Endodermal cell (in vitro differentiated cells): ENCODE results near the gene ARHGAP11A. TPM values are rescaled to one million over a fixed set of nuclear protein-coding genes. Genes with fewer than 3 reads are reported as not detected.
A peak's percentile ranks its signal among the peaks of the same experiment; 100 is the strongest.

Experiments used
- DNase-seq: peaks from one replicate; pipeline ENCODE4 v3.0.0-alpha.2; 2017
- H3K27ac ChIP-seq: 2 replicates; pipeline ENCODE4 v1.5.1; 2013; ENCODE audit warnings: mild to moderate bottlenecking, low read depth, low read length, moderate library complexity
- H3K27me3 ChIP-seq: 2 replicates; pipeline ENCODE4 v1.6.1; 2013; ENCODE audit warnings: mild to moderate bottlenecking, low read length, moderate library complexity; ENCODE audit not compliant: insufficient read depth, control insufficient read depth, poor library complexity, severe bottlenecking
- H3K36me3 ChIP-seq: 2 replicates; pipeline ENCODE4 v1.7.0; 2013; ENCODE audit warnings: mild to moderate bottlenecking, low read length, moderate library complexity; ENCODE audit not compliant: control insufficient read depth, insufficient read depth
- H3K4me1 ChIP-seq: one replicate; pipeline ENCODE4 v1.7.0; 2013; ENCODE audit warnings: low read length; ENCODE audit not compliant: control insufficient read depth, insufficient read depth
- H3K4me3 ChIP-seq: 2 replicates; pipeline ENCODE4 v1.5.1; 2013; ENCODE audit warnings: mild to moderate bottlenecking, low read length, moderate library complexity
- H3K9ac ChIP-seq: 2 replicates; pipeline ENCODE4 v1.6.1; 2013; ENCODE audit warnings: mild to moderate bottlenecking, low read length, moderate library complexity; ENCODE audit not compliant: poor library complexity, severe bottlenecking; ENCODE audit errors: extremely low read depth
- H3K9me3 ChIP-seq: 2 replicates; pipeline ENCODE4 v1.6.1; 2013; ENCODE audit warnings: mild to moderate bottlenecking, low read length, moderate library complexity; ENCODE audit not compliant: control insufficient read depth
- H3K27ac Mint-ChIP-seq: 2 replicates; pipeline ENCODE4 v1.8.0; 2020; ENCODE audit warnings: mixed read lengths
- H3K27me3 Mint-ChIP-seq: 2 replicates; pipeline ENCODE4 v1.8.0; 2021; ENCODE audit warnings: mild to moderate bottlenecking, mixed read lengths; ENCODE audit not compliant: insufficient read depth
- H3K36me3 Mint-ChIP-seq: 2 replicates; pipeline ENCODE4 v1.8.0; 2020; ENCODE audit warnings: low read depth, mixed read lengths
- H3K4me1 Mint-ChIP-seq: 2 replicates; pipeline ENCODE4 v1.8.0; 2020; ENCODE audit warnings: mixed read lengths
- H3K4me3 Mint-ChIP-seq: 2 replicates; pipeline ENCODE4 v1.8.0; 2020; ENCODE audit warnings: mild to moderate bottlenecking, moderate library complexity, mixed read lengths
- H3K9me3 Mint-ChIP-seq: 2 replicates; pipeline ENCODE4 v1.8.0; 2020; ENCODE audit warnings: mild to moderate bottlenecking, mixed read lengths
- CTCF ChIP-seq: fragments of 200-600 bp; sonication (generic); conservative IDR thresholded peaks from 2 replicates; pipeline ENCODE4 v1.5.0; 2021; ENCODE audit warnings: antibody characterized with exemption, mild to moderate bottlenecking
- WGBS, 2 experiments: methylation state at CpG; one replicate each; pipeline versions ENCODE4 v1.1.5 to v1.1.7; 2013; ENCODE audit warnings: missing lambda C conversion rate in 2 of 2, mixed read lengths in 1 of 2; ENCODE audit not compliant: insufficient coverage in 1 of 2, insufficient read length in 1 of 2; 5-methylcytosine and 5-hydroxymethylcytosine counted together
- total RNA-seq, 2 donors: library from RNA; stranded (reverse); fragmentation: NEBNext Ultra II Directional in 1 of 2; extraction: Animal tissue kit (Norgen Biotek cat#: 25700) in 1 of 2; gene quantifications; 2 replicates in 1 of 2; 3 replicates in 1 of 2; pipeline ENCODE4 v1.2.1, GENCODE V29; 2021

Gene ARHGAP11A
- total RNA-seq, 2 donors from 2014 or later = 61.0 to 107 TPM

DNA sequence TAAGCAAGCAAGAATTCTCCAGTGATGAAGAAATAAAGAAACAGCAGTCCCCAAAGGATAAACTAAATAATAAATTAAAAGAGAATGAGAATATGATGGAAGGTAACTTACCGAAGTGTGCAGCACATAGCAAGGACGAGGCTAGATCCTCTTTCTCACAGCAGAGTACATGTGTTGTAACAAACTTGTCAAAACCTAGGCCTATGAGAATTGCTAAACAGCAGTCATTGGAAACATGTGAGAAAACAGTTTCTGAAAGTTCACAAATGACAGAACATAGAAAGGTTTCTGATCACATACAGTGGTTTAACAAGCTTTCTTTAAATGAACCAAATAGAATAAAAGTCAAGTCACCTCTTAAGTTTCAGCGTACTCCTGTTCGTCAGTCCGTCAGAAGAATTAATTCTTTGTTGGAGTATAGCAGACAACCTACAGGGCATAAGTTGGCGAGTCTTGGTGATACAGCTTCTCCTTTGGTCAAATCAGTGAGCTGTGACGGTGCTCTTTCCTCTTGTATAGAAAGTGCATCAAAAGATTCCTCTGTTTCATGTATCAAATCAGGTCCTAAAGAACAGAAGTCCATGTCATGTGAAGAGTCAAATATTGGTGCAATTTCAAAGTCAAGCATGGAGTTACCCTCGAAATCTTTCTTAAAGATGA is 21.7 kb downstream of the ARHGAP11A start:
- H3K36me3 ChIP-seq = peaks cover 75% of the 10 kb centered on the region
- H3K9me3 Mint-ChIP-seq = no peaks in the 10 kb centered on the region
- no peak overlapping the region for H3K4me3 Mint-ChIP-seq
- peaks cover 4% of the 10 kb centered on the region for H3K4me1 Mint-ChIP-seq
- no peak overlapping the region for H3K27ac ChIP-seq
- H3K27me3 ChIP-seq = no peaks in the 10 kb centered on the region
- no peak overlapping the region for H3K4me3 ChIP-seq
- no peak overlapping the region for H3K9ac ChIP-seq
- no peaks in the 10 kb centered on the region for H3K9me3 ChIP-seq
- WGBS, 2 experiments = 98% methylated on average over 7 to 8 of the region's 8 CpGs
- no peaks in the 10 kb centered on the region for H3K27me3 Mint-ChIP-seq
- H3K36me3 Mint-ChIP-seq = peaks cover 46% of the 10 kb centered on the region
- H3K27ac Mint-ChIP-seq = no peak overlapping the region
- TF ChIP-seq CTCF = no peak
- no peaks in the 10 kb centered on the region for H3K4me1 ChIP-seq
- DNase-seq = no peak

- Mint-ChIP-seq H3K27me3 (no peaks in the 10 kb centered on the region), H3K4me1 (peaks cover 6% of the 10 kb centered on the region), H3K27ac (no peak overlapping the region), H3K4me3 (no peak overlapping the region), H3K36me3 (peaks cover 46% of the 10 kb centered on the region), H3K9me3 (no peaks in the 10 kb centered on the region)
- DNase-seq = no peak
- Histone ChIP-seq H3K4me1 (peaks cover under 1% of the 10 kb centered on the region), H3K9me3 (no peaks in the 10 kb centered on the region), H3K27me3 (no peaks in the 10 kb centered on the region), H3K9ac (no peak overlapping the region), H3K36me3 (peaks cover 75% of the 10 kb centered on the region), H3K4me3 (no peak overlapping the region), H3K27ac (no peak overlapping the region)
- WGBS, 2 experiments = 80% methylated on average over 1 of the region's 1 CpG; no CpG with 5 or more reads in 1 of the 2 experiments
- no peak for TF ChIP-seq CTCF
These were observed 22.4 kb downstream of the ARHGAP11A start for GRCh38 chr15:32637704-32638103.

DNA sequence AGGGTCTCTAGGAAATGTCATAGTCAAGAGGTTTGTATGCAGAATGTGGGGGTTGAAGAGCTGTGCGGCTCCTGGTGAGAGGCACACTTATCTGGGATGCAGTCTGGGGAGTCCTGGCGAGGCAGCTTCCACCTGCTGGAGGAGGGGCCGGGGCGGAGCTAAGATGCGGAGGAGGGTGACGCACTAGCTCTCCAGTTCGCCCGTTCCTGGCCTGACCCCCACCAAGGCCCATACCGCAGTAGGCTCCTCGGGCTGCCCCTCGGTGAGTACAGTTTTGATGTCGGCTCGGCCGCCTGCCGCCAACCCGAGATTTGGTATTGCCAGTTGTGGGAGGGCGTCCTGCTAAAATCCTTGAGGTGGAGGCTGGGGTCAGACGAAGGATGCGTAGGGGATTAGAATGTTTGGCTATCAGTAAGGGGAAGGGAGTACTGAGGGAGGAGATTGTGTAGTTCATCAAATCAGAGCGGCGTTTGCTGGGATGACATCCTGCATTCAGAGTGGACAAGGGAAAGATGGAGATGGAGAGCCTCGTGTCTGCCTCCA is 26.3 kb downstream of the ARHGAP11A start, which contains the start of gene SCG5:
Gene SCG5 (plus strand): TSS at position 194 of the 543 bp plus-strand sequence. CDS start 1,883 bp downstream, outside the sequence.
- peaks cover 37% of the 10 kb centered on the region for H3K36me3 ChIP-seq
- peak within 1 kb of the TSS; percentile 71 for H3K4me3 ChIP-seq
- H3K9me3 Mint-ChIP-seq = no peaks in the 10 kb centered on the region
- no peaks in the 10 kb centered on the region for H3K9me3 ChIP-seq
- H3K4me1 ChIP-seq = peaks cover 9% of the 10 kb centered on the region
- H3K4me3 Mint-ChIP-seq = peak within 1 kb of the TSS; percentile 66
- peaks cover 19% of the 10 kb centered on the region for H3K36me3 Mint-ChIP-seq
- 17 to 43% methylated on average over 10 to 22 of the region's 22 CpGs for WGBS, 2 experiments
- no peak for TF ChIP-seq CTCF
- H3K27ac Mint-ChIP-seq = peak within 1 kb of the TSS; percentile 91
- no peaks in the 10 kb centered on the region for H3K27me3 Mint-ChIP-seq
- no peaks in the 10 kb centered on the region for H3K27me3 ChIP-seq
- DNase-seq = peak; percentile 90
- no peak within 1 kb of the TSS for H3K27ac ChIP-seq
- H3K4me1 Mint-ChIP-seq = peaks cover 19% of the 10 kb centered on the region
- H3K9ac ChIP-seq = peak within 1 kb of the TSS; percentile 16
